ENCODE results near the gene RBPJL. TPM values are rescaled to one million over a fixed set of nuclear protein-coding genes. Genes with fewer than 3 reads are reported as not detected.
A peak's percentile ranks its signal among the peaks of the same experiment; 100 is the strongest.

RBPJL gene
- total RNA-seq, 4 donors from 2014 or later = not detected

DNA sequence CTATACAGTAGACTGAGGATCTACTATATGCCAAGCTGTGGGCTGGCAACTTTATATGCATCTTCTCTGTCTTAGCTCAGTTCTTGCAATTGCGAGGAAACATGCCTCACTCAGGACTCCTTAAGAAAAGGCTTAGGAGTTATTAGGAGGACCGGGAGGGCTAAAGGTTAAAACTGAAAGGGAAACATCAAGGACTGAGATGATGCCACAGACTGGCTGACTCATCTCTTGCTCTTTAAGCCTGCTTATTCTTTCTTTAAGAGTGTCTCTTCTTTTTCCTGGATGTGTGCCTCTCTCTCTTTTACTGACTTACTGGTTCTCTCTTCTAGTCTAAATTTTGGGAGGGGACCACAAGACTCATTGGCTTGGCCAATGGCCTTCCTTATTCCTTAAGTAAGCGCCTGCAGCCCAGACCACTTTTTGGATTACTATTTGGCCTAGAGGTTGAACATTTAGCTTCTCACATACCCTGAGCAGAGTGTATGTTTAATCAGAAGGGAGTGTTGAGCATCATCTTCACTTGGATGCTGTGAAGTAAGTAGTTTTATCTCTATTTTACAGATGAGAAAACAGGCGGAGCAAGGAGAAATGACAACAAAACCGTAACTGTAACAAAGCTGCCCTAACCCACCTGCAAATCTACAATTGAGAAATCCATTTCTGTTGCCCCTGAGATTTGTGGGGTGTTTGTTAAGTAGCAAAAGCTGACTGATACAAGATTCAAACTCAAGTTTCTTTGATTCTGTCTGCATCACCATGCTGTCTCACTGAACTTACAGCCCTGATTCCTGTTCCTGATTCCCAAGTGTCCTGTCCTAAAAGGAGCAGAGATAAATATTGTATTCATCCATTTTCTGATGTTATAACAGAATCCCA lies 48.8 kb downstream of the RBPJL start:
- in situ Hi-C loops (cut with MboI; ENCODE audit: low pct_ligation_motif_present in 1 of 4, low pct_unique_long_range_greater_than_20kb in 1 of 4, low sequenced_read_pairs in 3 of 4) (no loop called here), intact Hi-C loops (cut with DNase I; ENCODE audit: low total_unique reads) (no loop called here)
- no peak for DNase-seq
- no peaks in the 10 kb centered on the region for H3K27me3 ChIP-seq
- TF ChIP-seq, protein P1, sequence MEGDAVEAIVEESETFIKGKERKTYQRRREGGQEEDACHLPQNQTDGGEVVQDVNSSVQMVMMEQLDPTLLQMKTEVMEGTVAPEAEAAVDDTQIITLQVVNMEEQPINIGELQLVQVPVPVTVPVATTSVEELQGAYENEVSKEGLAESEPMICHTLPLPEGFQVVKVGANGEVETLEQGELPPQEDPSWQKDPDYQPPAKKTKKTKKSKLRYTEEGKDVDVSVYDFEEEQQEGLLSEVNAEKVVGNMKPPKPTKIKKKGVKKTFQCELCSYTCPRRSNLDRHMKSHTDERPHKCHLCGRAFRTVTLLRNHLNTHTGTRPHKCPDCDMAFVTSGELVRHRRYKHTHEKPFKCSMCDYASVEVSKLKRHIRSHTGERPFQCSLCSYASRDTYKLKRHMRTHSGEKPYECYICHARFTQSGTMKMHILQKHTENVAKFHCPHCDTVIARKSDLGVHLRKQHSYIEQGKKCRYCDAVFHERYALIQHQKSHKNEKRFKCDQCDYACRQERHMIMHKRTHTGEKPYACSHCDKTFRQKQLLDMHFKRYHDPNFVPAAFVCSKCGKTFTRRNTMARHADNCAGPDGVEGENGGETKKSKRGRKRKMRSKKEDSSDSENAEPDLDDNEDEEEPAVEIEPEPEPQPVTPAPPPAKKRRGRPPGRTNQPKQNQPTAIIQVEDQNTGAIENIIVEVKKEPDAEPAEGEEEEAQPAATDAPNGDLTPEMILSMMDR (IDR thresholded peaks at IDR 0.05) = no peak
- peak in 2 of 3 donors; percentile 22 to 49 for TF ChIP-seq POLR2AphosphoS5 (IDR thresholded peaks at IDR 0.05)
- no peaks in the 10 kb centered on the region for H3K9me3 ChIP-seq
- WGBS, 2 donors (ENCODE audit: low coverage in 1 of 2) = 74 to 77% methylated on average over 4 to 5 of the region's 5 CpGs
- H3K4me1 ChIP-seq = peaks cover 28 to 54% (median 32%) of the 10 kb centered on the region in 4 donors
- no peaks in the 10 kb centered on the region for H3K36me3 ChIP-seq
- peak overlapping the region; percentile 68 to 94 (median 80) for H3K27ac ChIP-seq
- H3K4me3 ChIP-seq = no peak overlapping the region

DNA sequence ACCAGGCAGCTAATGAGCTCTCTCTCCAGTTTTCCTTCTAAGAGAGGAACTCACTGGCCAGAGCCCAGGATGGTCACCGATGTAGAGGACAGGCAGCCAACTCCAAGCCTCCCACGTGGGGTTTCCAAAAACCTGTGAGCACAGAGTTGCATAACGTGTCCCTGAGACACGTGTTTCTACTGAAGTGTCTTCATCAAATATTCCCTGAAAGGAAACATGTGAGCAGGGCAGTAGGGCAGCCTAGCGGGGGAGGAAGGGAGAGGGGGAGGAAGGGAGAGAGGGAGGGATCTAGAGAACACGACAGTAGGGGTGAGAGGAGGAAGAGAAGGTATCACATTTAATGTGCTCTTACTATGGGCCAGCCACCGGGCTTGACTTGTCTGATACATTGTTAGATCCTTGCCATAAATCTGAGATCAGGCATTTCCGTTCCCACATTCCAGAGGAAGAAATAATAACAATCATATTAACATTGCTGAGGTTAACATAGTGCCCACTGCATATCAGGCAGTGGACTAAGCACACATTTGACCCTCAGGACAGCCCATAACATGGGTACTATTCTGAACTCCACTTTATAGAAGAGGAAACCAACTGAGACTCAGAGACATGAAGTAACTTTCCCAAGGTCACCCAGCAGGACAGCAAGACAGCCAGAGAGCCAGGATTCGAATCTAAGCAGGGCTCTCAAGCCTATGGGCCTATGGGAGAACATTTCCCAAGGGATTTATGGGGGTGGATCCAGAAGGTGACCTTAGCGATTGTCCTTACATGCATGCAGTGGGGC lies 51.8 kb downstream of the RBPJL start:
- intact Hi-C loops (cut with DNase I; ENCODE audit: low total_unique reads) = no loop called here
- no peak for TF ChIP-seq EP300 (IDR thresholded peaks at IDR 0.05; ENCODE audit: low read depth)
- TF ChIP-seq, protein P1 (IDR thresholded peaks at IDR 0.05) = no peak
- peak; percentile 38 for TF ChIP-seq POLR2A (IDR thresholded peaks at IDR 0.05)
- TF ChIP-seq POLR2AphosphoS5 (IDR thresholded peaks at IDR 0.05) = peak; percentile 77 to 81 (median 79)
- in situ Hi-C loops (cut with MboI; ENCODE audit: low pct_ligation_motif_present in 1 of 4, low pct_unique_long_range_greater_than_20kb in 1 of 4, low sequenced_read_pairs in 3 of 4) = no loop called here
- WGBS, 2 donors (ENCODE audit: low coverage in 1 of 2) = 47 to 53% methylated on average over 4 to 10 of the region's 10 CpGs
- H3K36me3 ChIP-seq = no peaks in the 10 kb centered on the region
- no peaks in the 10 kb centered on the region for H3K9me3 ChIP-seq
- peak; percentile 73 for DNase-seq
- peaks cover 33 to 74% (median 36%) of the 10 kb centered on the region in 4 donors for H3K4me1 ChIP-seq
- no peak overlapping the region for H3K4me3 ChIP-seq
- no peaks in the 10 kb centered on the region for H3K27me3 ChIP-seq
- H3K27ac ChIP-seq = peak overlapping the region; percentile 83 to 97 (median 95)

DNA sequence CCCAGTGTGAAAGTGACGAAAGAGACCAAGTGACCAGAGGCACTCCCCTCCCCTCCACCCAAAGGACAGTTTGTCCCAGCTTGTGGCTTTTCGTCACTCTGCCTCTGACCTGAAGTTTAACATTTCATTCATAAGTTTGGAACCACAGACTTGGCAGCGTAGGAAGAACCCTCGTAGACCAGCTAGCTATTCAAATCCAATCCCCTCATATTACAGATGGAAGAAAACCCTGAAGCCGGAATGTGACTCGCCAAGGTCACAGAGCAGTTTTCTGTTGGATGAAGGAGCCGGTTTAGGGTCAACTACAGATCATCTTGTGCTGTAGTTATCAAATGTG lies 52.4 kb downstream of the RBPJL start:
- peaks cover 38 to 79% (median 41%) of the 10 kb centered on the region in 4 donors for H3K4me1 ChIP-seq
- 88% methylated on average over 7 of the region's 7 CpGs; no CpG with 5 or more reads in 1 of the 2 donors for WGBS, 2 donors (ENCODE audit: low coverage in 1 of 2)
- no peak overlapping the region for H3K4me3 ChIP-seq
- intact Hi-C loops (cut with DNase I; ENCODE audit: low total_unique reads) (no loop called here), in situ Hi-C loops (cut with MboI; ENCODE audit: low pct_ligation_motif_present in 1 of 4, low pct_unique_long_range_greater_than_20kb in 1 of 4, low sequenced_read_pairs in 3 of 4) (no loop called here)
- no peaks in the 10 kb centered on the region for H3K9me3 ChIP-seq
- H3K36me3 ChIP-seq = no peaks in the 10 kb centered on the region
- peak overlapping the region; percentile 83 to 97 (median 95) for H3K27ac ChIP-seq
- H3K27me3 ChIP-seq = no peaks in the 10 kb centered on the region
- no peak for DNase-seq
- TF ChIP-seq EP300 (IDR thresholded peaks at IDR 0.05; ENCODE audit: low read depth) (peak; percentile 75), POLR2AphosphoS5 (IDR thresholded peaks at IDR 0.05) (peak in 1 of 3 donors; percentile 51), POLR2A (IDR thresholded peaks at IDR 0.05) (no peak)

DNA sequence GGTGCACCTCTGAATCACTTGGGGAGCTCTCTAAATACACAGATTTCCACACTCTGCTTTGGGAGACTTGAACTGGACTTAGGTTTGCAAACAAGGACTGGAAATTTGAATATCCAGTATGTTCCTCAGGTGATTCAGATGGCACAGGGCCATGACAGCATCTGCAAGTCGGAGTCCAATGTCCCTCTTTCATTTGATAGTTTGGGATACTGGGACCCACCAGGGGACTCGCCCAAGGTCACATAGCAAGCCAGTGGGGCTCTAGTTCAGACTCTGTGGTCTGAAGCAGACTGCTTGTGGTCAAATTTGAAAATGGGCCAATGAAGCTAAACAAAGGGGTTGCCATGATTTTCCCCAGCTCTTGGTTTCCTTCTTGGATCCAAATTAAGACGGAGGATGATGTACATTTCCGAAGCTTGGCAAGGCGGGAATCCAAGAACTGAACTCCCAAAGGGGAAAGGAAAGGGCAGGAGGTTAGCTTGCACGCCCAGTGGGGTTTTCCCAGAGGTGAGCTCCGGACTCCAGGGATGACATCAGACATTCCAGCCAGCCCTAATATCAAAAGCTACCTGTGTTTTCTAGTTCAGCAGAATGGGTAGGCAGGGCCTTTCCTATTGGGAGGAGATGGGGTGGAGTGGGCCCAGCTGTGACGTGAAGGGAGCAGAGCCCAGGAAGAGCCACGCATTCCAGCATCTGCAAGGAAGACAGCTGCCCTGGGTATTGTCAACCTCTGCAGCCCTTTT lies 52.9 kb downstream of the RBPJL start:
- Histone ChIP-seq H3K9me3 (no peaks in the 10 kb centered on the region), H3K36me3 (no peaks in the 10 kb centered on the region), H3K4me1 (peaks cover 40 to 77% (median 44%) of the 10 kb centered on the region in 4 donors), H3K27ac (peak overlapping the region; percentile 83 to 97 (median 95)), H3K27me3 (no peaks in the 10 kb centered on the region), H3K4me3 (no peak overlapping the region)
- intact Hi-C loops (cut with DNase I; ENCODE audit: low total_unique reads) (no loop called here), in situ Hi-C loops (cut with MboI; ENCODE audit: low pct_ligation_motif_present in 1 of 4, low pct_unique_long_range_greater_than_20kb in 1 of 4, low sequenced_read_pairs in 3 of 4) (no loop called here)
- 52 to 72% methylated on average over 3 to 9 of the region's 9 CpGs for whole genome bisulfite sequencing, 2 donors (ENCODE audit: low coverage in 1 of 2)
- TF ChIP-seq POLR2A (IDR thresholded peaks at IDR 0.05) (no peak), EP300 (IDR thresholded peaks at IDR 0.05; ENCODE audit: low read depth) (no peak), POLR2AphosphoS5 (IDR thresholded peaks at IDR 0.05) (peak in 2 of 3 donors; percentile 12 to 45)
- TF ChIP-seq, protein P1 (IDR thresholded peaks at IDR 0.05) = no peak
- peak; percentile 54 for DNase-seq
